ENCODE results near the gene RANBP9. TPM values are rescaled to one million over a fixed set of nuclear protein-coding genes. Genes with fewer than 3 reads are reported as not detected.

Gene RANBP9
- total and polyA plus RNA-seq, 2 of the 13 experiments (the other 11 are each of a cell fraction or from before 2014, with no cell fraction given) = 26.6 to 30.6 TPM

DNA sequence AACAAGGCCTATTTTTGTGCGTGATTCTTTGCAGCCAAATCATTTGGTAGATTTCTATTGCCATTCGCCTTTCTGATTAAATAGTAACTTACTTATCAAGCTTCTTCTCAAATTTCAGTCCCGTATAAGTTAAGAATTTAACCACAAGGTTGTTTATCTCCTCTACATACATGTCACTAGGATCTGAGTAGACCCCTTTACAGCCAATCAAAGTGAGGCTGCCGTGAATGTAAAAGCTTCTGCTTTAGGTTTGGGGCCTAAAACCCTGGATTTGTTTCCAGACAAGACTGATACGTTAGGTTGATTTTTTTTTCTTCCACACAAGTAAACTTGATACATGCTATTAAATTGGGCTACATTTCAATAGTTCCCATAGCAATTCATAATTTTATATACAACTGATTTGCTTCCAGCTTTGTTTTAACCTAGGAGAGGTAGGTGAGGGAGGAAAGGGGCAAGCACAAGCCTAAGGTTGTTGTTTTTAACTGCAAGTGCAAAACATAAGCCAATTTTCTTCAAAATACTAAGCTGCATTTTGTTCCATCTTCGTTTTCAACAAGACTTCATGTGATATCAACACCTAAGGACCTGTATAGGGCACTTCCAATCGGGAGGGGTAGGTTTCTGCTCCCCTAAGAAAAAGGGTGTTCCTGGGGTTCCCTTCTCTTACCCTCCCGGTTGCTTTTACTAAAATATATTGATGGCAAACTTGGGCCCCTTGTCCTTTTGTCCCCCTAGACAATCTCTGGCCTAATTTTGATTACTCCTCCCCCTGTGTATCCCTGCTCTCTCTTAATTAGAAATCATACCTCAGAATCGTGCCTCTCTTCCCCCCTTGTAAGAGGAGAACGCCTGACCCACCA is 1.7 kb downstream of the RANBP9 start (continued):
- TF ChIP-seq, protein P1, sequence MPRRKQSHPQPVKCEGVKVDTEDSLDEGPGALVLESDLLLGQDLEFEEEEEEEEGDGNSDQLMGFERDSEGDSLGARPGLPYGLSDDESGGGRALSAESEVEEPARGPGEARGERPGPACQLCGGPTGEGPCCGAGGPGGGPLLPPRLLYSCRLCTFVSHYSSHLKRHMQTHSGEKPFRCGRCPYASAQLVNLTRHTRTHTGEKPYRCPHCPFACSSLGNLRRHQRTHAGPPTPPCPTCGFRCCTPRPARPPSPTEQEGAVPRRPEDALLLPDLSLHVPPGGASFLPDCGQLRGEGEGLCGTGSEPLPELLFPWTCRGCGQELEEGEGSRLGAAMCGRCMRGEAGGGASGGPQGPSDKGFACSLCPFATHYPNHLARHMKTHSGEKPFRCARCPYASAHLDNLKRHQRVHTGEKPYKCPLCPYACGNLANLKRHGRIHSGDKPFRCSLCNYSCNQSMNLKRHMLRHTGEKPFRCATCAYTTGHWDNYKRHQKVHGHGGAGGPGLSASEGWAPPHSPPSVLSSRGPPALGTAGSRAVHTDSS (CRISPR knock-in tag; conservative IDR thresholded peaks at IDR 0.05) = no peak
- TF ChIP-seq, protein P2, sequence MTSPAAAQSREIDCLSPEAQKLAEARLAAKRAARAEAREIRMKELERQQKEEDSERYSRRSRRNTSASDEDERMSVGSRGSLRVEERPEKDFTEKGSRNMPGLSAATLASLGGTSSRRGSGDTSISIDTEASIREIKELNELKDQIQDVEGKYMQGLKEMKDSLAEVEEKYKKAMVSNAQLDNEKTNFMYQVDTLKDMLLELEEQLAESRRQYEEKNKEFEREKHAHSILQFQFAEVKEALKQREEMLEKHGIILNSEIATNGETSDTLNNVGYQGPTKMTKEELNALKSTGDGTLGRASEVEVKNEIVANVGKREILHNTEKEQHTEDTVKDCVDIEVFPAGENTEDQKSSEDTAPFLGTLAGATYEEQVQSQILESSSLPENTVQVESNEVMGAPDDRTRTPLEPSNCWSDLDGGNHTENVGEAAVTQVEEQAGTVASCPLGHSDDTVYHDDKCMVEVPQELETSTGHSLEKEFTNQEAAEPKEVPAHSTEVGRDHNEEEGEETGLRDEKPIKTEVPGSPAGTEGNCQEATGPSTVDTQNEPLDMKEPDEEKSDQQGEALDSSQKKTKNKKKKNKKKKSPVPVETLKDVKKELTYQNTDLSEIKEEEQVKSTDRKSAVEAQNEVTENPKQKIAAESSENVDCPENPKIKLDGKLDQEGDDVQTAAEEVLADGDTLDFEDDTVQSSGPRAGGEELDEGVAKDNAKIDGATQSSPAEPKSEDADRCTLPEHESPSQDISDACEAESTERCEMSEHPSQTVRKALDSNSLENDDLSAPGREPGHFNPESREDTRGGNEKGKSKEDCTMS (CRISPR knock-in tag; conservative IDR thresholded peaks at IDR 0.05) = no peak
- TF ChIP-seq TRIM24 (CRISPR knock-in tag; IDR thresholded peaks at IDR 0.05) (no peak), GZF1 (CRISPR knock-in tag; IDR thresholded peaks at IDR 0.05) (no peak), CREB1 (IDR thresholded peaks at IDR 0.05) (no peak), CREB1 (CRISPR knock-in tag; IDR thresholded peaks at IDR 0.05) (0 out of 2 replicates have a peak, but pooled peaks have one; percentile 12), NFKB2 (CRISPR knock-in tag; IDR thresholded peaks at IDR 0.05; ENCODE audit: borderline replicate concordance) (no peak), ZNF260 (CRISPR knock-in tag; IDR thresholded peaks at IDR 0.05; ENCODE audit: borderline replicate concordance, low read depth) (no peak), SIN3A (IDR thresholded peaks at IDR 0.05; ENCODE audit: borderline replicate concordance, low read depth, low read length) (0 out of 2 replicates have a peak, but pooled peaks have one; percentile 67), KLF6 (CRISPR knock-in tag; IDR thresholded peaks at IDR 0.05) (peak; percentile 15; the same call in 1 of the 2 replicates), FOSL2 (CRISPR knock-in tag; IDR thresholded peaks at IDR 0.05) (no peak), NFE2L2 (IDR thresholded peaks at IDR 0.05; ENCODE audit: low read length) (no peak), HMG20B (CRISPR knock-in tag; conservative IDR thresholded peaks at IDR 0.05) (no peak), ZNF234 (CRISPR knock-in tag; conservative IDR thresholded peaks at IDR 0.05) (0 out of 2 replicates have a peak, but pooled peaks have one; percentile 32), ZNF816 (CRISPR knock-in tag; IDR thresholded peaks at IDR 0.05; ENCODE audit: borderline replicate concordance) (0 out of 2 replicates have a peak, but pooled peaks have one; percentile 55), GABPB1 (CRISPR knock-in tag; IDR thresholded peaks at IDR 0.05) (no peak), NFIC (IDR thresholded peaks at IDR 0.05; ENCODE audit: low read length) (0 out of 2 replicates have a peak, but pooled peaks have one; percentile 27)
- TF ChIP-seq, protein P3, sequence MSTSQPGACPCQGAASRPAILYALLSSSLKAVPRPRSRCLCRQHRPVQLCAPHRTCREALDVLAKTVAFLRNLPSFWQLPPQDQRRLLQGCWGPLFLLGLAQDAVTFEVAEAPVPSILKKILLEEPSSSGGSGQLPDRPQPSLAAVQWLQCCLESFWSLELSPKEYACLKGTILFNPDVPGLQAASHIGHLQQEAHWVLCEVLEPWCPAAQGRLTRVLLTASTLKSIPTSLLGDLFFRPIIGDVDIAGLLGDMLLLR (CRISPR knock-in tag; IDR thresholded peaks at IDR 0.05) = no peak
- TF ChIP-seq, protein P4, sequence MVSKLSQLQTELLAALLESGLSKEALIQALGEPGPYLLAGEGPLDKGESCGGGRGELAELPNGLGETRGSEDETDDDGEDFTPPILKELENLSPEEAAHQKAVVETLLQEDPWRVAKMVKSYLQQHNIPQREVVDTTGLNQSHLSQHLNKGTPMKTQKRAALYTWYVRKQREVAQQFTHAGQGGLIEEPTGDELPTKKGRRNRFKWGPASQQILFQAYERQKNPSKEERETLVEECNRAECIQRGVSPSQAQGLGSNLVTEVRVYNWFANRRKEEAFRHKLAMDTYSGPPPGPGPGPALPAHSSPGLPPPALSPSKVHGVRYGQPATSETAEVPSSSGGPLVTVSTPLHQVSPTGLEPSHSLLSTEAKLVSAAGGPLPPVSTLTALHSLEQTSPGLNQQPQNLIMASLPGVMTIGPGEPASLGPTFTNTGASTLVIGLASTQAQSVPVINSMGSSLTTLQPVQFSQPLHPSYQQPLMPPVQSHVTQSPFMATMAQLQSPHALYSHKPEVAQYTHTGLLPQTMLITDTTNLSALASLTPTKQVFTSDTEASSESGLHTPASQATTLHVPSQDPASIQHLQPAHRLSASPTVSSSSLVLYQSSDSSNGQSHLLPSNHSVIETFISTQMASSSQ (IDR thresholded peaks at IDR 0.05; ENCODE audit: low read depth) = peak; percentile 35
- TF ChIP-seq, protein P4 (CRISPR knock-in tag; IDR thresholded peaks at IDR 0.05; ENCODE audit: borderline replicate concordance) = no peak
